ENCODE data around the gene PRL.

GRCh38 chr6:22290045-22290444, 6.8 kb downstream of the PRL start:
- TF ChIP-seq CTCF (IDR thresholded peaks at IDR 0.05) (no peak), EP300 (IDR thresholded peaks at IDR 0.05) (no peak), POLR2AphosphoS5 (IDR thresholded peaks at IDR 0.05) (no peak)
